Stimulated activated CD4-positive, alpha-beta T cell treated with anti-CD3 and anti-CD28 coated beads, Interleukin-12 subunit alpha, Interleukin-12 subunit beta, amount 100 ng/mL, for 48 hours (primary cell): ENCODE measurements around the gene SND1.

Source experiments
- DNase-seq, 3 donors: peaks; one replicate each; pipeline ENCODE4 v3.0.0-alpha.2; 2020; ENCODE audit warnings: low read depth in 2 of 3, low spot score in 1 of 3

SND1 gene

DNA sequence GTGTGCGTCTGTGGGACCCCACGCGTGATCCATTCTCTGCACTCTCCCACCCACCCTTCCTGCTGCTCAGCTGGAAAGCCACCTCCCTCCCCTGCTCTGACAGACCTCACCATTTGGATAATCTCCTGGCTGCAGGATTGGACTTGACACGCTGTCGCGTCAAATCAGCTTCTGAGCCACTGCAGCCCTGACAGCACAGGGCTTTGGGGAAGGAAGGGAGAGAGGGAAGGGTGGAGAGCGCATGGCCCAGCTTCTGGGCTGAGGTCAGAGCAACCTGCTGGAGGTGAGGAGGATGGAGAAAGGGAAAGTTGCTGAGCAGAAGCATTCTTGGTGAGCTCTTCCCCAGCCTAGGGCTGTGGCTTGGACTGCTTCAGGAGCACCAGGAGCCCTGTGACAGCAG is 428.2 kb downstream of the SND1 start:
- no peak for DNase-seq

DNA sequence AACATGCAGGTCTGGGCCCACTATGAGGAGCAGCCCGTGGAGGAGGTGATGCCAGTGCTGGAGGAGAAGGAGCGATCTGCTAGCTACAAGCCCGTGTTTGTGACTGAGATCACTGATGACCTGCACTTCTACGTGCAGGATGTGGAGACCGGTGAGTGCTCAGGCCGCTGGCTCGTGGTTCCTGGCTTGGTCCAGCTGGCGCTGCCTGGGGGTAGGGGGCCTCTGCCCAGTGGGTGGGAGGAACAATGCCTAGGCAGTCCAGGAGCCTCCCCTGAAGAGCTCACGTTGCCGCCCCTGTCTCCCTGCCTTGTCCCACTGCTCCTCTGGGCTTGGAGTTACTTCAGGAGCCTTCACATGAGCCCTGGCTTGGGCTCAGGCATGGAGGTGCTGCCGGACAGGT is 429.4 kb downstream of the SND1 start:
- no peak for DNase-seq

GRCh38 chr7:128081808-128082207 is 429.8 kb downstream of the SND1 start:
- DNase-seq = no peak

GRCh38 chr7:128082431-128082830 is 430.4 kb downstream of the SND1 start:
- no peak for DNase-seq

DNA sequence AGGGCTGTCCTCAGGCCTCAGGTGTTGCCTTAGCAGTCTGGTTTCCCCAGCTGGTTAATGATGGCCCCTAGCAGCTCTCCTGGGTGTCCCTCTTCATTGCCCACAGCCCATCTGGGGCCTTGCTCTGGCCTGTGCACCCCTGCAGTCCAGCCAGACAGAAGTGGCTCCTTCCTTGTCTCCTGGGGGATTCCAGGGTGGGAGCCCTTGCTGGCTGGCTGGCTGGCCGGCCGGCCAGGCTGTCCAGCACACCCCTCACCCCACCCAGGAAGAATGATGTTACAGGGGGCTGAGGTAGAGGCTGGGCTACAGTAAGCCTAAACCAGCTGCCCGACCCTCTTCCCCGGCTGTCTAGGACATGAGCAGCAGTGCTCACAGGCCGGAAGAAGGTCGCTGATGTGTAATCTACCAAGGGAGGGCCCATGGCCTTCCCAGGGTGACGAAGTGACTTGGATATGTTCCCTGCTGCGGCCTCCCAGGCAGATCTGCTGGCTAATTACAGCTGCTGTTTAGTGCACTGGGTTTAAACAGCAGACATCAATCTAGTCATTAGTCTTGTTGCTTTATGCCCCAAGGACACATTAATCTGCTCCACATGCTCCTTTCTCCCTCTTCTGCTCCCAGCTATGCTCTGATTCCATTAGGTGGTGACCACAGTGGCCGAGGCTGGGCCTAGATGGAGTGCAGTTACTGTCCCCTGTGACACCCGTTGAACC is 433.1 kb downstream of the SND1 start:
- DNase-seq = no peak

DNA sequence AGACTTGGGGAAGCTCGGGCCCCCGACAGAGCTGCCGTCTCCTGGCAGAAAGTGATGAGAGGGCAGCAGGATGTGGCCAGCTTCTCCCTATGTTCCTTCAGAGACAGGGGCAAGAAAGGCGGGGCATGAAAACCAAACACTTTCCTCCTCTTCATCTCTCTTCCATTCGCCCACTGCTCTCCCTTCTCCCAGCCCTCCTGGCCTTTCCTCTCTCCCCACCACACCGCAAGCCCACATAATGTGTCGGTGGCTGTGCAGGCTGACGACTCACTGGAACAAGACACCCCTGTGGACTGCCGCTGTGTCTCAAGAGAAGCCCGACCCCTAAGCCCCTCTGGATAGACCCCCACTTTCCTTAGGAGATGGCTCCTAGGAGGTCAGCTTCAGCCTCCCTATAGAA is 438.5 kb downstream of the SND1 start:
- no peak for DNase-seq

DNA sequence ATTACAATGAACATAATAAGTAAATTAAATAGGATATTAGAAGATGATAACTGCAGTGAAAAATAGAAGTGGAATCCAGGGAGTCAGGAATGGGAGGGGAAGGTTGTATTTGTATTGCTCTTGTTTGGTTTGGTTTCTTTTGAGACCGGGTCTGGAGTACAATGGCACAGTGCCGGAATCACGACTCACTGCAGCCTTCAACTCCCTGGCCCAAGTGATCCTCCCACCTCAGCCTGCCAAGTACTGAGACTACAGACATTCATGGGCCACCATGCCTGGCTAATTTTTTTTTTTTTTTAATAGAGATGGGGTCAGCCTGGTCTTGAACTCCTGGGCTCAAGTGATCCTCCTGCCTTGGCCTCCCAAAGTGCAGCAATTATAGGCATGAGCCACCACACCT is 439.1 kb downstream of the SND1 start:
- DNase-seq = no peak

- no peak for DNase-seq
Observed at GRCh38 chr7:128092221-128092620, 440.2 kb downstream of the SND1 start.

DNA sequence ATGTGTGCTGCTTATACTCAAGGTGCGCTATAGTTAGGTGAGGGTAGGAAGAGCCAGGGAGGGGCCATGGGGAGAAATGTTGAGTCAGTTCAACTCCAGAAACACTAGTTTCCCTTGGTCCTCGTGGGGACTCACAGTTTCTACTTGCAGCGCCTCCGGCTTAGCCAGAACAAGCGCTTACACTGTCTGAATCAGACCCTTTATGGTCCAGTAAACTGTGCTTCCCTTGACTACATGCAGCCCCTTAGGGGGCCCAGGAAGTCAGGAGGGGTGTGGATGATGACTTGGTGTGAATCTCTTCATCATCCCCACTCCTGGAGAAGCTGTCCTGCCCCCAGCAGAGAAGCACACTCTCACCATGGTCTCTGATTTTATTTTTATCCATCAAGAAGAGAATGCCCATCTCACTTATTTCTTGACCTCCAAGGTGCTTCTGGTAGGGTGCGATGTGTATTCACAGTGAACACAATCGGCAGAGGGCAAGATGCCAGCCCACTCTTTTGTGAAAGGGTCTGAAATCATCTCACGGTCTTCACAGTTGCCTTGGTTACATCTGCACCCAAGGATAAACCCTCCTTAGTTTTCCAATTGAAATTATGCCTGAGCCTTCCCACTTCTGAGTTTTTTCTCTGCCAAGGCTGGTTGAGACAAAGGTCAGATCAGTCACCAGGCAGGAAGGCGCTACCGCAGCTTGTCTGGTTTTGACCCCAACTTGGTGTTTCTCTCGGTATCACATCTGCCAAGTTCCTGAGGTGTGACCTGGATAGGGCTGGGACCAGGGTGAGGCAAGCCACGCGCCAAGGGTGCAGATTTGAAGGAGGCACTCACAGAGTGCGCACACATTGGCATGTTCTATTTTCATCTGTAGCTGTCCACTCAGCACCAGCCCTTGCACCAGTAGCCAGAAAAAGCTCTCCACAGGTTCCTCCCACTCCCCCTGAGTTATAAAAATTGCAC is 441.9 kb downstream of the SND1 start:
- no peak for DNase-seq

GRCh38 chr7:128094686-128095085 is 442.7 kb downstream of the SND1 start:
- DNase-seq = no peak

DNA sequence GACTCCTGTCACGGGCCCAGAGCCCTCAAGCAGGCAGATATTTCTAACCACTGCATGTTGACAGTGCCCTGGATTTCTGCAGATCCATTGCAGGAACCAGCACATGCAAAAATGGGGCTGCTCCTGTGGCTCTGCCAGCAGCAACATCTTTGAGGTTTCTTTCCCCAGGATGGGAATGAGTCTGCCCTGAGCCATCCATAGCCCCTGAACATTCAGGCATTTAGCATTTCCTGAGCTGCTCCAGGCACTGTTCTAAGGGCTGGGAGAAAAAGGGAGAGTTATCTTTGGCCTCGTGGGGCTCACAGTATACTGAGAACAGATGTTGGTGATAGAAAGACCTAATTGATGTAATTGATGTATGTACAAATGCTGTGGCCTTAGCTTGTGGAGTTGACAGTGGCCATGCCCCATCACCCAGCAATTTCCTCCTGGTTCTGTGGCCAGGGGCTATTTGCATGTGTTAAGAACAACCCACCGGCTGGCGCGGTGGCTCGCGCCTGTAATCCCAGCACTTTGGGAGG is 445.3 kb downstream of the SND1 start:
- no peak for DNase-seq

GRCh38 chr7:128098629-128099028 is 446.6 kb downstream of the SND1 start:
- DNase-seq = no peak

- no peak for DNase-seq
Observed at GRCh38 chr7:128099204-128099671, 447.2 kb downstream of the SND1 start.

DNA sequence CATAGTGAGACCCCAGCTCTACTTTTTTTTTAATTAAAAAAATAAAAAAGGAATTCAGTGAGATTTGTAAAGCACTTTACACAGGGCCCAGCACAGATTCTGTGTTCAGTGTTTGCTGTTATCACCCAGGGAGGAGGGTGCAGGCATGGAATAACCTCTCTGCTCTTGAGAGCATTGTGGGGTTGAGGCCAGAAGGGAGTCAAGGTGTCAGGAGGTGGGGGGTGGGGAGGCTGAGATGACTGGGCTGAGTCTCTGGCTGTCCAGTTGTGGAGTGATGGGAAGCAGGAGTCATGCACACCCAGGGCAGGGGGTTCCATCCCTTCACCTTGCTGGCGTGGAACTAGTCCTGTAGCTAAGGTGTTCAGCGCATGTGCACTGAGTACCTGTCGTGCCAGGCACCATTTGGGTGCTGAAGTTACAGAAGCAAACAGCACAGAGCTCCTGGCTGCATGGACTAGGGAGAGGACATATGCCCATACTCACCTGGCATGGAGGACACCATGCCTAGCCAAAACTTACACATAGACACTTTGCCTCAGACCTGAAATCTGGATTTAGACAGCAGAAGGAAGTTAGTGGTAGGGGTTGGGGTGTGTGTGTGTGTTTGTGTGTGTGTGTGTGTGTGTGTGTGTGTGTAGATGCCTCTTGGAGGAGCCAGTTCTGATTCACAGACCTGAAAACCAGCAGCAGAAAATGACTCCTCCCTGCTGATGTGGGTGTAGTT is 448.4 kb downstream of the SND1 start:
- no peak for DNase-seq

DNA sequence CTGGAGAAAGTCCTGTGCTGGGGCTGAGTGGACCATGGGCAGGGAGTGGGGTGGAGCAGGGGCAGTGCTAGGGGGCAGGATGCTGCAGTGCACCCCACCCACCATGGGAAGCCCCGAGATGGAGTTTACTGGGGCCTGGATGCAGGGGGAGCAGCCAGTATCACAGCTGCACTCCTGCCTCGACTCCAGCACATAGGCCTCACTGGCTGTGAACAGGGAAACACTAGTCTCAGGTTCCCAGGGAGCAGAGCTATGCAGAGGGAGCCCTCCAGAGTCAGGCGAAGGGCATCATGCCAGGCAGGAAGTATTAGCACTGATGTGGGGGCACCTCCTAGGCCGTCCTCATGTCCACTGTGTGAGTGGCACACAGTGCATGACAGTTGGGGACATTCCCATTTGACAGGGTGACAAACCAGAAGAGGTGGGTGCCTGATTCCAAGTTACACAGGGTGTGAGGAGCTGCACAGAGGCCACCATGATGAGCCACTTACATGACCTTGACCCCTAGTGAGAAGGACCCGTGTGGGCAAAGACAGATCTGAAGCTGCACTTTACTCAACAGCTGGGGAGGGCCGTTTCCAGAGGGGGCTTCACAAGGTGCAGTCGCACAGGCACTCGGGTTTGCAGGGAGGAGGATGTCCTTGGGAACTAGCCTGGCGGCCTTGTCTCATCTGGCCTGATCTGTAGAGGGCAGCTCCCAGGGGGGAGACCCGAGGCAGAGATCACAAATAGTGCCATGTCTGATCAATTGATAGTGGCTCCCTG is 449.1 kb downstream of the SND1 start:
- DNase-seq = no peak

GRCh38 chr7:128102490-128103291 is 450.7 kb downstream of the SND1 start:
- DNase-seq = no peak

GRCh38 chr7:128103498-128104107 is 451.6 kb downstream of the SND1 start:
- DNase-seq = no peak

GRCh38 chr7:128104108-128104742 is 452.2 kb downstream of the SND1 start:
- DNase-seq = no peak
